ENCODE data around the gene DNAH10.

DNA sequence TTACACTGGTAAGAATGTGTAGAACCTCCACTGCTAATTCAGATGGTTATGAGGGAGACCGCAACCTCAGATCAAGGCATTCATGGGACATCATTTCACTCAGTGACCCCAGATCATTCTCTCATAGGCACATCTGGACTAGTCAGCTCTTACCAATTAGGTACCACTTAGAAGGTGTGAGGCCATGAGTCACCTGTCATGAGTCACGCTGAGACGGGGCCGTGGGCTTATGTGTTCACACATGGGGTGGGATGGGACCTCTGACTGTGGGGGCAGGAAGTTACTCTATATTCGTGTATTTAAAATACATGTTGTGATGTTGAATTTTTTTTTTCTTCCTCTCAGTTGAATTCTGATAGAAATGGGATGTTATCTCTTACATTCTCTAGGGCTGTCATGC, 154.6 kb downstream of the DNAH10 start:
- TF ChIP-seq CHD2 (IDR thresholded peaks at IDR 0.05; ENCODE audit: low read length, partially characterized antibody) (no peak), CEBPB (IDR thresholded peaks at IDR 0.05) (no peak), EHMT2 (IDR thresholded peaks at IDR 0.05; ENCODE audit: low read depth) (no peak), NR3C1 (IDR thresholded peaks at IDR 0.05) (no peak), SMC3 (IDR thresholded peaks at IDR 0.05) (no peak), ZFP36 (IDR thresholded peaks at IDR 0.05; ENCODE audit: borderline replicate concordance, partially characterized antibody) (no peak), POLR2A (IDR thresholded peaks at IDR 0.05; ENCODE audit: low read length) (no peak)
- TF ChIP-seq, protein P1, sequence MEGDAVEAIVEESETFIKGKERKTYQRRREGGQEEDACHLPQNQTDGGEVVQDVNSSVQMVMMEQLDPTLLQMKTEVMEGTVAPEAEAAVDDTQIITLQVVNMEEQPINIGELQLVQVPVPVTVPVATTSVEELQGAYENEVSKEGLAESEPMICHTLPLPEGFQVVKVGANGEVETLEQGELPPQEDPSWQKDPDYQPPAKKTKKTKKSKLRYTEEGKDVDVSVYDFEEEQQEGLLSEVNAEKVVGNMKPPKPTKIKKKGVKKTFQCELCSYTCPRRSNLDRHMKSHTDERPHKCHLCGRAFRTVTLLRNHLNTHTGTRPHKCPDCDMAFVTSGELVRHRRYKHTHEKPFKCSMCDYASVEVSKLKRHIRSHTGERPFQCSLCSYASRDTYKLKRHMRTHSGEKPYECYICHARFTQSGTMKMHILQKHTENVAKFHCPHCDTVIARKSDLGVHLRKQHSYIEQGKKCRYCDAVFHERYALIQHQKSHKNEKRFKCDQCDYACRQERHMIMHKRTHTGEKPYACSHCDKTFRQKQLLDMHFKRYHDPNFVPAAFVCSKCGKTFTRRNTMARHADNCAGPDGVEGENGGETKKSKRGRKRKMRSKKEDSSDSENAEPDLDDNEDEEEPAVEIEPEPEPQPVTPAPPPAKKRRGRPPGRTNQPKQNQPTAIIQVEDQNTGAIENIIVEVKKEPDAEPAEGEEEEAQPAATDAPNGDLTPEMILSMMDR (IDR thresholded peaks at IDR 0.05) = no peak
- TF ChIP-seq, protein P2, sequence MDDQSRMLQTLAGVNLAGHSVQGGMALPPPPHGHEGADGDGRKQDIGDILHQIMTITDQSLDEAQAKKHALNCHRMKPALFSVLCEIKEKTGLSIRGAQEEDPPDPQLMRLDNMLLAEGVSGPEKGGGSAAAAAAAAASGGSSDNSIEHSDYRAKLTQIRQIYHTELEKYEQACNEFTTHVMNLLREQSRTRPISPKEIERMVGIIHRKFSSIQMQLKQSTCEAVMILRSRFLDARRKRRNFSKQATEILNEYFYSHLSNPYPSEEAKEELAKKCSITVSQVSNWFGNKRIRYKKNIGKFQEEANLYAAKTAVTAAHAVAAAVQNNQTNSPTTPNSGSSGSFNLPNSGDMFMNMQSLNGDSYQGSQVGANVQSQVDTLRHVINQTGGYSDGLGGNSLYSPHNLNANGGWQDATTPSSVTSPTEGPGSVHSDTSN (IDR thresholded peaks at IDR 0.05) = no peak
